Measurements from ENCODE around the gene ZEB2.

GRCh38 chr2:144522897-144523595, 3.1 kb upstream of the ZEB2 start:
- no peak for TF ChIP-seq MXI1 (conservative IDR thresholded peaks at IDR 0.05; ENCODE audit: poor library complexity, severe bottlenecking)
- TF ChIP-seq CTCF (IDR thresholded peaks at IDR 0.05; ENCODE audit: poor library complexity, severe bottlenecking) = no peak
